MCF 10A (cell line): ENCODE measurements around the gene GMDS. TPM values are rescaled to one million over a fixed set of nuclear protein-coding genes. Genes with fewer than 3 reads are reported as not detected.
A peak's percentile ranks its signal among the peaks of the same experiment; 100 is the strongest.

ENCODE experiments used
- BruUV-seq: library from RNA; stranded (reverse); fragments of 400-500 nt; replicated peaks from 2 replicates; lab custom pipeline; 2021; lab: Mats Ljungman, UMichigan
- CTCF ChIA-PET: fragments of 300-600 bp; sonication (Branson Sonifier 250); formaldehyde crosslinking; extraction: SDS; loops from one replicate; lab custom pipeline; 2021; ENCODE audit warnings: antibody characterized with exemption, inconsistent platforms; lab: Yijun Ruan, JAX
- POLR2A ChIA-PET: fragments of 300-600, 350-650 bp; sonication (Branson Sonifier 250); formaldehyde crosslinking; extraction: SDS; loops from one replicate; lab custom pipeline; 2020; ENCODE audit warnings: antibody characterized with exemption, inconsistent platforms; lab: Yijun Ruan, JAX
- DNase-seq: peaks from one replicate; pipeline ENCODE4 v3.0.0-alpha.2; 2018; ENCODE audit not compliant: unreplicated experiment
- H3K27ac Mint-ChIP-seq: one replicate; pipeline ENCODE4 v1.8.0; 2022; ENCODE audit warnings: mild to moderate bottlenecking, low read depth, mixed read lengths; ENCODE audit not compliant: unreplicated experiment
- H3K27me3 Mint-ChIP-seq: one replicate; pipeline ENCODE4 v1.8.0; 2022; ENCODE audit warnings: mixed read lengths; ENCODE audit not compliant: insufficient read depth, unreplicated experiment
- H3K36me3 Mint-ChIP-seq: one replicate; pipeline ENCODE4 v1.8.0; 2022; ENCODE audit warnings: mild to moderate bottlenecking, moderate library complexity, mixed read lengths; ENCODE audit not compliant: insufficient read depth, unreplicated experiment
- H3K4me1 Mint-ChIP-seq: one replicate; pipeline ENCODE4 v1.8.0; 2022; ENCODE audit warnings: mixed read lengths; ENCODE audit not compliant: insufficient read depth, unreplicated experiment
- H3K4me3 Mint-ChIP-seq: one replicate; pipeline ENCODE4 v1.8.0; 2022; ENCODE audit warnings: mild to moderate bottlenecking, moderate library complexity, mixed read lengths; ENCODE audit not compliant: unreplicated experiment
- H3K9me3 Mint-ChIP-seq: one replicate; pipeline ENCODE4 v1.8.0; 2022; ENCODE audit warnings: mixed read lengths; ENCODE audit not compliant: unreplicated experiment
- intact Hi-C: fragments of 100-400 bp; cut with micrococcal nuclease; formaldehyde crosslinking; loops from 2 replicates; pipeline ENCODE4 v1.14.1; 2022
- total RNA-seq: library from RNA; stranded (reverse); gene quantifications from 2 replicates; pipeline ENCODE4 v1.2.3, GENCODE V29; 2022
- TF ChIP-seq, protein P1 (sequence below): fragments of 200-600 bp; IDR thresholded peaks from one replicate; pipeline ENCODE4 v1.8.0; 2022; ENCODE audit warnings: antibody characterized with exemption, mild to moderate bottlenecking; ENCODE audit not compliant: unreplicated experiment

The GMDS gene
- total RNA-seq, 1 experiment from 2014 or later = 24.9 TPM

GRCh38 chr6:2229742-2230141 lies 15.7 kb downstream of the GMDS start:
- TF ChIP-seq, protein P1, sequence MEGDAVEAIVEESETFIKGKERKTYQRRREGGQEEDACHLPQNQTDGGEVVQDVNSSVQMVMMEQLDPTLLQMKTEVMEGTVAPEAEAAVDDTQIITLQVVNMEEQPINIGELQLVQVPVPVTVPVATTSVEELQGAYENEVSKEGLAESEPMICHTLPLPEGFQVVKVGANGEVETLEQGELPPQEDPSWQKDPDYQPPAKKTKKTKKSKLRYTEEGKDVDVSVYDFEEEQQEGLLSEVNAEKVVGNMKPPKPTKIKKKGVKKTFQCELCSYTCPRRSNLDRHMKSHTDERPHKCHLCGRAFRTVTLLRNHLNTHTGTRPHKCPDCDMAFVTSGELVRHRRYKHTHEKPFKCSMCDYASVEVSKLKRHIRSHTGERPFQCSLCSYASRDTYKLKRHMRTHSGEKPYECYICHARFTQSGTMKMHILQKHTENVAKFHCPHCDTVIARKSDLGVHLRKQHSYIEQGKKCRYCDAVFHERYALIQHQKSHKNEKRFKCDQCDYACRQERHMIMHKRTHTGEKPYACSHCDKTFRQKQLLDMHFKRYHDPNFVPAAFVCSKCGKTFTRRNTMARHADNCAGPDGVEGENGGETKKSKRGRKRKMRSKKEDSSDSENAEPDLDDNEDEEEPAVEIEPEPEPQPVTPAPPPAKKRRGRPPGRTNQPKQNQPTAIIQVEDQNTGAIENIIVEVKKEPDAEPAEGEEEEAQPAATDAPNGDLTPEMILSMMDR = no peak
- Mint-ChIP-seq H3K9me3 (no peaks in the 10 kb centered on the region), H3K27me3 (no peaks in the 10 kb centered on the region), H3K4me3 (no peak overlapping the region), H3K27ac (no peak overlapping the region), H3K36me3 (peaks cover 6% of the 10 kb centered on the region), H3K4me1 (peaks cover 21% of the 10 kb centered on the region)
- DNase-seq = no peak
- CTCF ChIA-PET = interaction anchor here (0.6 kb wide), 1 partner anchor 79 kb away, joined by 3 read pairs; no protein-coding TSS in a partner anchor
- intact Hi-C loops = no loop called here
- POLR2A ChIA-PET = no interaction called here
- BruUV-seq = no TSS peak

DNA sequence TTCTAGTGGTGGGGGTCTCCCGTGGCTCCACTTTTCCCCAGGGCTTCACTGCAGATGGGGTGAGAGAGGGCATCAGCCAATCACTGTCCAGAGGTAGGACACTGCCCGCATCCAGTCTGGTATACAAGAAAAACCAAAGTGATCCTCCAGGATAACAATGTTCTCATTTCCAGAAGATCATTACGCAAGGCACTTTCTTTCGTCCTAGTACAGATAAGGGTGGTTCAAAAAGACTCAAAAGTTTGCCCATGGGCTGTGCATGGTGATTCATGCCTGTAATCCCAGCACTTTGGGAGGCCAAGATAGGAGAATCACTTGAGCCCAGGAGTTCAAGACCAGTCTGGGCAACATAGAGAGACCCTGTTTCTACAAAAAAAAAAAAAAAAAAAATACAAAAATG lies 16.4 kb downstream of the GMDS start:
- TF ChIP-seq, protein P1 = no peak
- H3K27me3 Mint-ChIP-seq = no peaks in the 10 kb centered on the region
- no peaks in the 10 kb centered on the region for H3K9me3 Mint-ChIP-seq
- CTCF ChIA-PET = interaction anchor here (0.6 to 1.9 kb wide), 3 partner anchors 20 to 102 kb away, joined by 3 to 6 read pairs (median 3); no protein-coding TSS in a partner anchor
- no peak overlapping the region for H3K27ac Mint-ChIP-seq
- peaks cover 21% of the 10 kb centered on the region for H3K4me1 Mint-ChIP-seq
- peak; percentile 78 for DNase-seq
- intact Hi-C loops = no loop called here
- POLR2A ChIA-PET = interaction anchor here (1.3 kb wide), 1 partner anchor 8 kb away, joined by 6 read pairs; no protein-coding TSS in a partner anchor
- BruUV-seq = no TSS peak
- no peak overlapping the region for H3K4me3 Mint-ChIP-seq
- H3K36me3 Mint-ChIP-seq = peaks cover 6% of the 10 kb centered on the region

DNA sequence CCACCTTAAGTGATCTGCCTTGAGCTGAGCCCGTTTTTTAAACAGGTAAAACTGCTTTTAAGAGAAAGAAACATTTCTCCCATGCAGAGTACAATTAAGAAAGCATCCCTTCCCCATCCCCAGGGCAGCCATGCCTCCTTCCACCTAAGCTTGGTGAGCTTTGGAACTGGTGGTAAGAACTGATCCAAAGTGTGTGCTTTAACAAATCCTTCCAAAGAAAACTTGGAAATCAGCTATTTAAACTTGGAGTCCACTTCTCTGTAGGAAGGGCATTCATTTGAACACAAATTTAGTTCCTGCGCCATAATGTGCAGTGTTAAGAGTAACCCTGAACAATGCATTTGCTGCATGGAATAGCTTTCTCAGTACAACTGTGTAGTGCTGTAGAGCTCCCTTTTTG lies 17.0 kb downstream of the GMDS start:
- H3K9me3 Mint-ChIP-seq = no peaks in the 10 kb centered on the region
- H3K4me1 Mint-ChIP-seq = peaks cover 26% of the 10 kb centered on the region
- intact Hi-C loops = no loop called here
- no peak overlapping the region for H3K27ac Mint-ChIP-seq
- CTCF ChIA-PET = interaction anchor here (0.6 to 1.9 kb wide), 2 partner anchors 19 to 101 kb away, joined by 3 to 6 read pairs; no protein-coding TSS in a partner anchor
- peaks cover 6% of the 10 kb centered on the region for H3K36me3 Mint-ChIP-seq
- no peaks in the 10 kb centered on the region for H3K27me3 Mint-ChIP-seq
- H3K4me3 Mint-ChIP-seq = no peak overlapping the region
- no peak for DNase-seq
- TF ChIP-seq, protein P1 = no peak
- BruUV-seq = no TSS peak
- POLR2A ChIA-PET = interaction anchor here (1.3 kb wide), 2 partner anchors 8 to 18 kb away, joined by 6 read pairs; no protein-coding TSS in a partner anchor

DNA sequence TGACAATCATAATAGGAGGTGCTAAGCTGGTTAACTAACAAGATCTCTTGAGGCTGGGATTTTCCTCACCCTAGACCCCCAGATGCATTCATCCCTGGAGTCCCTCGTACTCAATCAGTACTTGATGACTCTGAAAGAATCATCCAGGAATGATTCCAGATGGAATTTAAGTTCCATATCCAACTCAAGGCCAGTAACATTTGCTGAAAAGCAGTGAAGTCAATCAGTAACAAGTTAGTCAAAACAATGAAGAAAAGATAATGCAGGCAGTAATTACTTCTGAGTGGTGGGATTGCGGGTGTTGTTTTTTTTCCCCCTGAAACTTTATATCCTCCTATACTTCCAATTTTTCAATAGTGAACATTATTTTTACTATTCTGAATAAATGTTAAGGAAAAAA lies 18.6 kb downstream of the GMDS start:
- H3K4me1 Mint-ChIP-seq = peaks cover 35% of the 10 kb centered on the region
- no peaks in the 10 kb centered on the region for H3K9me3 Mint-ChIP-seq
- DNase-seq = no peak
- BruUV-seq = no TSS peak
- no peak overlapping the region for H3K4me3 Mint-ChIP-seq
- POLR2A ChIA-PET = interaction anchor here (2.4 kb wide), 1 partner anchor 10 kb away, joined by 14 read pairs; no protein-coding TSS in a partner anchor
- H3K36me3 Mint-ChIP-seq = peaks cover 6% of the 10 kb centered on the region
- CTCF ChIA-PET = interaction anchor here (0.6 to 1.2 kb wide), 2 partner anchors 14 to 630 kb away, joined by 3 to 7 read pairs; no protein-coding TSS in a partner anchor
- TF ChIP-seq, protein P1 = no peak
- intact Hi-C loops = no loop called here
- H3K27ac Mint-ChIP-seq = no peak overlapping the region
- no peaks in the 10 kb centered on the region for H3K27me3 Mint-ChIP-seq
